IPS-15b (cell line): ENCODE data around the gene ADGRG4.

ENCODE experiments used
- H3K27me3 ChIP-seq: one replicate; pipeline ENCODE4 v1.6.1; 2013; ENCODE audit warnings: low read length; ENCODE audit not compliant: control insufficient read depth, insufficient read depth
- H3K36me3 ChIP-seq: one replicate; pipeline ENCODE4 v1.6.1; 2013; ENCODE audit warnings: low read length; ENCODE audit not compliant: control insufficient read depth, insufficient read depth
- H3K4me1 ChIP-seq: one replicate; pipeline ENCODE4 v1.6.1; 2013; ENCODE audit warnings: mild to moderate bottlenecking, low read length; ENCODE audit not compliant: control insufficient read depth, insufficient read depth
- H3K4me3 ChIP-seq: one replicate; pipeline ENCODE4 v1.5.1; 2013; ENCODE audit warnings: low read depth, low read length
- H3K9ac ChIP-seq: one replicate; pipeline ENCODE4 v1.6.1; 2013; ENCODE audit warnings: low read depth, mild to moderate bottlenecking, low read length
- H3K9me3 ChIP-seq: one replicate; pipeline ENCODE4 v1.6.1; 2013; ENCODE audit warnings: mild to moderate bottlenecking, low read length; ENCODE audit not compliant: control insufficient read depth, insufficient read depth

Gene ADGRG4

DNA sequence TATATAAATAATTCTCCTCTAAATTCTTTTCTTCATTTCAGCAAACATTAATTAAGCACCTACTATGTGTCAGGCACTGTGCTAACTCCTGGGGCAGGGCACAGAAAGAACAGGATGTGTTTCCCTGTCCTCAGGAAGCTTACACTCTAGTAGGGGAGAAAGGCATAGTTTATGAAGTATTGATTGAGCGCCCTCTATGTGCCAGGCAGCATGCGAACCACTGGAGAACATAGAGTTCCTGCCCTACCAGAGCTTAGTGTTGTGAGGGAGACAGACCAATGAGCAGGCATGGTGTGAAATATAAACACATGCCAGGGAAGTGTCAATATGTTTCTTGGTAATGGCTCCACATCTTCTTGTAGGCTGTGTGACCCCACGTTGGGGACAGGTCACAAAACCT, 3.7 kb downstream of the ADGRG4 start:
- Histone ChIP-seq H3K27me3 (no peaks in the 10 kb centered on the region), H3K9ac (no peak overlapping the region), H3K4me3 (no peak overlapping the region), H3K9me3 (no peaks in the 10 kb centered on the region), H3K36me3 (no peaks in the 10 kb centered on the region), H3K4me1 (no peaks in the 10 kb centered on the region)

DNA sequence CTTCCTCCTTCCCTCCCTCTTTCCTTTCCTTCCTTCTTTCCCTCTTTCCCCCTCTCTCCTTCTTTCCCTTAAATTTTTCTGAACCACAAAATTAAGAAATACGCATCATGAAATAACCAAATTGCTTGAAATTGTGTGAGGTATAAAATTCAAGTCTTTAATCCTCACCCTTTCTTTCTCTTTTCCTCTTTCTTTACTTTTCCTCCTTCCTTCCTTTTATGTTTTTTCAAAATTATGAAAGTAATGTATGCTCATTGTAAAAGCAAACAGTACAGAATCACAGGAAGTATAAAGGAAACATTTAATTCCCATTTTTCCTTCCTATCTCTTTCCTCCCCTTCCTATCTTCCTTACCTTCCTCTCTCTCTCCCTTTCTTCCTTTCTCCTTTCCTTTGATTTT, 5.4 kb downstream of the ADGRG4 start:
- H3K4me3 ChIP-seq: no peak overlapping the region
- H3K27me3 ChIP-seq: no peaks in the 10 kb centered on the region
- no peak overlapping the region for H3K9ac ChIP-seq
- no peaks in the 10 kb centered on the region for H3K9me3 ChIP-seq
- no peaks in the 10 kb centered on the region for H3K4me1 ChIP-seq
- H3K36me3 ChIP-seq: no peaks in the 10 kb centered on the region

DNA sequence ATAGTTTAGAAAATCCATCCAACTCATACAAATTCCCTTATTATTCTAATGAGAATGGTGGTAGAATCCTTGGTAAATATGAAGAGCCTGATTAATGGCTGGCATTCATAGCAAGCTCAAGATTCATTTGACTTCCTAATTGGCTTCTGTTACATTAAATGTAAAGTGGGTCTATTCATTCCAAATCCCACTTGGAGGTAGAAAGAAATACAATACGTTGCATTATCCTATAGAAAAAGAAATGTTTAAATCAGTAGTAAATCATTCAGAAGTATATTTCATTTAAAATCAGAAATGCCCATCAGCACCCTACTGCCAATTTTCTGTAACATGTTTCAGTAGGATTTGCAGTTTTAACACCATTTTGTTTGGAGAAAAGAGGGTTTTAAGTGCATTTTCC, 6.7 kb downstream of the ADGRG4 start:
- H3K9ac ChIP-seq: no peak overlapping the region
- no peaks in the 10 kb centered on the region for H3K36me3 ChIP-seq
- no peak overlapping the region for H3K4me3 ChIP-seq
- H3K9me3 ChIP-seq: no peaks in the 10 kb centered on the region
- H3K4me1 ChIP-seq: no peaks in the 10 kb centered on the region
- H3K27me3 ChIP-seq: no peaks in the 10 kb centered on the region

DNA sequence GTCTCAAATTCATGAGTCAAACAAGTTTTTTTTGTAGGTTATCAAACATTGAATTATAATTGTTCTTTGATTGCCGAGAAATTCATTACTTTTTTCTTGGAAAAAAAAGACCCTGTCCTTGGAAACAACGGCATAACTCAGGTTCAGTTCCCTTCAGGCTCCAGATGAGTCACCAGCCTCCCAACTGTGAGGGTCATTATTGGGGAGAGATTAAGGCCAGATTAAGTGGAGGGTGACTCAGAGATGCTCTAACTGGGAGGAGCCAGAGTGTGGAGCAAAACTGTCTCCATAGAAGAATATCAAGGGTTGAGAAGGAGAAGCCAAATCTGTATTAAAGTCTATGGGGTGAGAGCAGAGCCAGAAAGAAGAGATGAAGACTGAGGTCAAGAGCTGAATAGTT, 9.6 kb downstream of the ADGRG4 start:
- no peaks in the 10 kb centered on the region for H3K4me1 ChIP-seq
- H3K36me3 ChIP-seq: no peaks in the 10 kb centered on the region
- no peaks in the 10 kb centered on the region for H3K9me3 ChIP-seq
- H3K4me3 ChIP-seq: no peak overlapping the region
- H3K27me3 ChIP-seq: no peaks in the 10 kb centered on the region
- H3K9ac ChIP-seq: no peak overlapping the region

DNA sequence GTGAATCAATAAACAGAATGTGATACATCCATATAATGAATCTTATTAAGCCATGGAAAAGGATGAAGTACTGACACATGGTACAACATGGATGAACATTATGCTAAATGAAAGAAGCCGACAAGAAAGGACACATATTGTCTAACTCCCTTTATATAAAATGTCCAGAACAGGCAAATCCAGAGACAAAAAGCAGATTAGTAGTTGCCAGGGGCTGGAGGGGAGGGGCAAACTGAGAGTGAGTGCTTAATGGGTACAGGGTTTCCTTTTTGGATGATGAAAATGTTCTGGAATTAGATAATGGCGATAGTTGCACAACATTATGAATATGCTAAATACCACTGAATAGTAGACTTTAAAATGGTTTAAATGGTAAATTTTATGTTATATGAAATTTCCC, 17.4 kb downstream of the ADGRG4 start:
- Histone ChIP-seq H3K36me3 (no peaks in the 10 kb centered on the region), H3K4me3 (no peak overlapping the region), H3K9ac (no peak overlapping the region), H3K9me3 (peaks cover 3% of the 10 kb centered on the region), H3K4me1 (no peaks in the 10 kb centered on the region), H3K27me3 (no peaks in the 10 kb centered on the region)

DNA sequence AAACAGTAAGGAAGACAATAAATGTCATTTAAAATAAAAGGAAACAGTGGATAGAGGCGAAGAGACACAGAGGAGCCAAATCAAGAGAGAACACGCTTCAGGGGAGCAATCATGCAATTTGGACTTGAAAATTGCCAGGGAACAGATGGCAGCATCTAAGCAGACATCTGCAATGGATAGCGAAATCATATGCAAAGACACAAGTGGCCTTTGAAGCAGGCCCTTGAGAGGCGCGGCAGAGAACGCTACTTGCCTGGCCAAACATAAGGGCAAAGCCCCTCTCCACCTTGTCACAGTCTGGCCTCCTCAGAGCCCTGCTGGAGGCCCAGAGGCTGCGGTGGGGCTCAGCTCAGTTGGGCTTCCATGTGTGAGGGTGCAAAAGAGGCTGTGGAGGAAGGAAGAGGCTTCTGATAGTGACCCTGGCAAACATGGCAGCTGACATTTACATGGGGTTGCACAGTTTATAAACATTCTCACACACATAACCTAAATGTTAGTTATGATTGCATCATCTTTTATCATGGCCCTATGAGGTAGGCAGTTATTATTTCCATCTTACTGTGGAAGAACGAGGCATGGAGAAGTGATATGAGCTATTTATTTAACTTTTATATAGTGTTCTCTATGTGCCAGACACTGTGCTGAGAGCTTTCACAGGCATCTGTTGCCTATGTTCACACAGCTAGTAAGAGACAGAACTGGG, 18.3 kb downstream of the ADGRG4 start:
- Histone ChIP-seq H3K9ac (no peak overlapping the region), H3K4me1 (no peaks in the 10 kb centered on the region), H3K36me3 (no peaks in the 10 kb centered on the region), H3K4me3 (no peak overlapping the region), H3K9me3 (peaks cover 3% of the 10 kb centered on the region), H3K27me3 (no peaks in the 10 kb centered on the region)

DNA sequence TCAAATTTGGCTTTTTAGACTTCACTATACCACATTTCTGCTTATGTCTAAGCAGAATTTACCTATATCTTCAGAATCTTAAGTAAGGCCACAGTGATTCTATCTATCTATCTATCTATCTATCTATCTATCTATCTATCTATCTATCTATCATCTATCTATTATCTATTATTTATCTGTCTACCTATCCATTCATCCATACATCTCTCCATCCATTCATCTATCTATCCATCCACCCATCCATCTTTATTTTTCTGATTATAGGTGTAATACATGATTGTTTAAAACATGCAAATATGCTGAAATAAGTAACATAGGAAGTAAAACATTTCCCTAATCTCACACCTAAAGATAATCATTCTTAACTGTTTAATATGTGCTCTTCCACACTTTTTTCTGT, 18.8 kb downstream of the ADGRG4 start:
- Histone ChIP-seq H3K27me3 (no peaks in the 10 kb centered on the region), H3K9ac (no peak overlapping the region), H3K4me3 (no peak overlapping the region), H3K4me1 (no peaks in the 10 kb centered on the region), H3K9me3 (peaks cover 3% of the 10 kb centered on the region), H3K36me3 (no peaks in the 10 kb centered on the region)

DNA sequence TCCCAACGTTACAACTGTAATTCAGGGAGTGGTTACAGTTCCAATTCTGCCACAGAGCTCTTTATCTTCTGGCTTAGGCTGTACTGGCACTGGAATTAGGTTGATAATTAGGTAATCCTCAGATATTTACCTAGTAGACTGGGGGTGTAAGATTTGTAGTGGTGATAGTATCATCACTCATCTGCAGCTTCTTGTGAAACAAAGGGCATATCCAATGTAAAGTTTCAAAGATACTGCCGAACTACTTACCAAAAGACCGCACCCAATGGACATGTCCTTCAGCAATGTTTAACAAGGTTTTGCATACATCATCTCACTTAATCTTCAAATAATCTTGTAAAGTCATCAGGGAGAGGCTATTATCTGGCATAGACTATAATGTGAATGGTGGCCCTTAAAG, 20.8 kb downstream of the ADGRG4 start:
- Histone ChIP-seq H3K9me3 (peaks cover 3% of the 10 kb centered on the region), H3K4me3 (no peak overlapping the region), H3K9ac (no peak overlapping the region), H3K4me1 (no peaks in the 10 kb centered on the region), H3K36me3 (no peaks in the 10 kb centered on the region), H3K27me3 (no peaks in the 10 kb centered on the region)

DNA sequence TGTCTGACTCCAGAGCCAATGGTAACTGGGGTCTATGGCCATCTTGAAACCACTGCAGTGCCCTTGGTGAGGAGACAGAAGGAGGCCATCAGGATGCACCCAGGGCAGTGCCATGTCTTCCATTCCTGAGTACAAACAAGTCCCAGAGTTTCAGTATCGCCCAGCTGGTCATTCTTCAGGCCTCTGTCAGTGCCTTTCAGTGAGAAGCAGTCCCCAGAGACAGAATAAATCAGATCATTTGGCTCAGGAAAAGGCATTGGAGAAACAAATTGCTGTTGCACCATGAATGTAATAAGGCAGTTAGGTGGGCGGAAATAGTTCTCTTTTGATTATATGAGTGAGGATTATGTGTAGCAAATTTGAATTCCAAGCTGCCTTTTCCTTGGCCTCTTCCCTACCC, 21.3 kb downstream of the ADGRG4 start:
- H3K9ac ChIP-seq: no peak overlapping the region
- no peak overlapping the region for H3K4me3 ChIP-seq
- H3K27me3 ChIP-seq: no peaks in the 10 kb centered on the region
- peaks cover 3% of the 10 kb centered on the region for H3K9me3 ChIP-seq
- H3K36me3 ChIP-seq: no peaks in the 10 kb centered on the region
- H3K4me1 ChIP-seq: no peaks in the 10 kb centered on the region

DNA sequence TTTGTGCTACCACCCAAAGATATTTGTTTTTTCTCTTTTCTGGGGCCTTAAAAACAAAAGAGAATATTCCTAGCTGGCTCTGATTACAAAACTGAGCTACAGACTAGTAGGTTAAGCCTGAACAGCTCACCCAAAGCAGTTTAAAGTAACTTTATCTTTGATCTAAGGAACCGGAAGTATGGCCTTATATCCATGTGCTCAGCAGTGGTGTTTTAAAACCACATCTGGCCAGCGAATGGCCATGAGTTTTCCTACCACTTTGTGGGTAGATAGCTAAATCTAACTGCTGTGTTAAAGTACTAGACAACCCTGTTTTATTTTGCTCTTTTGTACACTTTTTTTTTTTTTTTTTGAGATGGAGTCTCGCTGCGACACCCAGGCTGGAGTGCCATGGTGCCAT, 24.6 kb downstream of the ADGRG4 start:
- Histone ChIP-seq H3K9me3 (peaks cover 3% of the 10 kb centered on the region), H3K4me1 (no peaks in the 10 kb centered on the region), H3K27me3 (no peaks in the 10 kb centered on the region), H3K9ac (no peak overlapping the region), H3K4me3 (no peak overlapping the region), H3K36me3 (no peaks in the 10 kb centered on the region)

DNA sequence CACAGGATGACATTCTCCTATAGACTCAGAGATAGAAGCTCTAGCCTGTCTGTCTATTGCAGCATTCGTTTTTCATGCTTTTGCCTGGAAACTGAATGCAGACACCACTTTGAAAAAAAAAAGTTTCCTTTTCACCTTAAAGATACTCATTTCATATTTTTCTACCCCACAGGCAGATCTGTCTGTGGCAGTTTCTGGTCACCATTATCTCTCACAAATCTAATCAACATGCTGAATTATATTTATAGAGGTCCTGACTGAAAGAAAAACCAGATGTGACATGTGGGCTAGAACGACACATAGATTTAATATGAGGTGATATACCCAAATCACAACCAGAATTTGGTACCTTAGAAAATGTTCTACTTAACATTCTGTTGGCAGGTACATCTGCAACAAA, 28.2 kb downstream of the ADGRG4 start:
- Histone ChIP-seq H3K9ac (no peak overlapping the region), H3K36me3 (no peaks in the 10 kb centered on the region), H3K9me3 (no peaks in the 10 kb centered on the region), H3K4me3 (no peak overlapping the region), H3K27me3 (no peaks in the 10 kb centered on the region), H3K4me1 (no peaks in the 10 kb centered on the region)

DNA sequence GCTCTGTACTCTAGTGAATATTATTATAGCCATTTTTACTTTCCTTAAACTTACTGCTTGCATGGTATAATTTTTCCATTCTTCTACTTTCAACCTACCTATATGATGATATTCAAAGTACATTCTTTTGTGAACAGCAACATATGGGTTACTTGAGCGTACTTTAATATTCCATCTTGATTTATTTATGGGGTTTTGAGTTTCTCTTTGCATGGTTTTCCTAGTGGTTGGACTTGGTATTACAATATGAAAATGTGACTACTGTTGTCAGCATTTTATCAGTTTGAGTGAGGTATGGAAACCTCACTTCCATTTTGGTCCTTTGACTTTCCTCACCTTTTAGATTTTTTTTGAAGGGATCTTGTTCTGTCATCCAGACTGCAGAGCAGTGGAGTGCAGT, 35.9 kb downstream of the ADGRG4 start:
- H3K4me3 ChIP-seq: no peak overlapping the region
- no peak overlapping the region for H3K9ac ChIP-seq
- H3K9me3 ChIP-seq: peaks cover 6% of the 10 kb centered on the region
- H3K36me3 ChIP-seq: no peaks in the 10 kb centered on the region
- H3K4me1 ChIP-seq: no peaks in the 10 kb centered on the region
- no peaks in the 10 kb centered on the region for H3K27me3 ChIP-seq
